GM18873 (cell line): ENCODE data around the gene DNMT1.

Experiments used
- ATAC-seq: cut with Tn5 transposase; IDR thresholded peaks from one replicate; pipeline ENCODE4 v1.9.1; 2021; ENCODE audit warnings: mild to moderate bottlenecking, moderate library complexity, moderate number of reproducible peaks; ENCODE audit not compliant: unreplicated experiment, low FRiP score

The DNMT1 gene

DNA sequence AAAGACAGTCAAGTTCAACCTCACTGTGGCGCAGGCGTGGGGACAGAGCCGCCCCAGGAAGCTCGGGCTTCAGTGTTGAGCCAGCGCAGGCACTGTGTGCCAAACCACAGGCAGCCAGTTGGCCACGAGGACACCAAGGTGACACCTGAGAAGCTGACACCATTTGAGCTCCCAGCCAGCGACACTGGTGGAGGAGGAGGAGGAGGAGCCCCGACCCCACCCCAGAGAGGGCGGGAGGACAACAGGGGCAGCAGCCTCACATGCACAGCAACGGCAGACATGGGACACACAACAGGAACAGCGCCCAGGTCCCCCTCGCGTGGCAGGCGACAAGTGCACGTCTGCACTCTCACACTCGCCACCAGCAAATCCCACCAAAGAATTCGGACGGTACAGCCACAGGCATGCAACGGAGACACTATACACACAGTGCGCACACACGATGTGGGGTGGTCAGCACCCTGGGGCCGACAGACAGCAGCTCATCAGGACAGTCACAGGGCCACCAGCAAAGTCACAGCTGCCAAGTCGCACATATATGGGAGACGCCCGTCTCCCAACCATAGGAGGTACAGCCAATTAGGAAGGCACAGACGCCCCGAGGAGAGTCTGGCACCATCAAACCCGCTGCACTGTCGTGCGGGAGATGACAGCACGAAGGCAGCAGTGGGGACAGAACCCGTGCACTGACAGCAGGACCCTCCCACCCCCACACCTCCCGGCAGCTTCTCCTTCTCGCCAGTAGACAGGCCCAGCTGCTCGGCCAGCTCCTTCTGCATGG lies 78.5 kb downstream of the DNMT1 start:
- ATAC-seq = no peak

DNA sequence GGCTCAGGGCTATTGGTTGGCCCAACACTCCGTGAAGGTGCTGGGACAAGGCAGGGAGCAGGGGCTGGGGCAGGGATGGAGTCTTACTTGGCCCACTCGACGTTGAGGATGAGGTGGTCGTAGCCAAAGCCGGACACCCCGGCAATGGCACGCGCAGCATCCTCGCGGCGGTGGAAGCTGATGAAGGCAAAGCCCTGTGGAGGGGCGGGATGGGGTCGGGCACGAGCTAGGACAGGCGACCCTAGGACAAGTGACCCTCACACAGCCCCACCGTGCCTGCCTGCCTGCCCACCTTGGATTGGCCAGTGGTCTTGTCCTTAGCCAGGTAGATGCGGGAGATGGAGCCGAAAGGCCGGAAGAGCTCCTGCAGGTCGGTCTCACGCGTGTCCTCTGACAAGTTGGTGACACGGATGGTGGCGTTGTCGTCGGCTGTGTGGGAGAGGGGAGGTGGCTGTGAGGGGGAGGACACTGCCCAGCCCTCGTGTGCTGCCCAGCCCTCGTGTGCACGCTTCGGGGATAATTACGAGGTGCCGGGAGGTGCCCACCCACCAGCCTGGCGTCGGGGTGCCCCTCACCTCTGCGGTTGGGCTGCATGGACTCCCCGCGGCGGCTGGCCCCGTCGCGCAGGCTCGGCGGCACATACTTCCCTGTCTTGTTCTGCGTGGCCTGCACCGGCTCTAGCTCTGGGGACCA lies 79.2 kb downstream of the DNMT1 start:
- no peak for ATAC-seq

DNA sequence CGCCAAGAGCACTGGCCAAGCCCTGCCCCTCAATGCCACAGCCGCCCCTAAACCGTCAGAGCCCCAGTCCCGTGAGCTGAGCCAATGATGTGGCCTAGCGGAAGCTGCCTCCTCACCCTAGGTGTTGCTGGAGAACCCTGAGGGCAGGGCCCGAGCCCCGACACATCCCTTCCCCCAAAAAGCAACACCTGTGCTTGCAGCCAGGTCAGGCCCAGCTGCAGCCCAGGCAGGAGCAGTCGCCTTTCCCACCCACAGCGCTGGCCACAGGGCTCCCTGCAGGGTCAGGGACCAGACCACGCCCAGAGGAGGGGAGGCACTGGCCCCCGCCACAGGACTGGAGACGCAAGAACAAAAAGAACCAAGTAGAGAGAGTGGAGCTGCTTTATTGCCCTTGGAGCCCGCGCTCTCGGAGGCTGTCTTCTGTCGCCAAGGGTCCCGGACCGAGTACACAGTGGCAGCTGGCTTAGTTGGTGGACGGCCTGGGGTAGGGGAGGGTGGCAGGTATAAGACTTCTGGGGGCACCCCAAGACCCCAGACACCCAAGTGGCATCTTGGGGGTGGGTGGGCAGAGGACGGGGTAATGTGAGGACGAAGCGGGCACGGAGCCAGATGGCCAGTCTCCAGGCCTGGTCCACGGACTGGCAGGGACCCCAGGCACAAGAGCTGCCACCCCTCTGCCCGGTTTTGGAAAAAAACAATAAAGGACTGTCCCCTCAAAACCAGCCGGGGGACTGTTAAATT lies 79.9 kb downstream of the DNMT1 start:
- ATAC-seq = no peak

DNA sequence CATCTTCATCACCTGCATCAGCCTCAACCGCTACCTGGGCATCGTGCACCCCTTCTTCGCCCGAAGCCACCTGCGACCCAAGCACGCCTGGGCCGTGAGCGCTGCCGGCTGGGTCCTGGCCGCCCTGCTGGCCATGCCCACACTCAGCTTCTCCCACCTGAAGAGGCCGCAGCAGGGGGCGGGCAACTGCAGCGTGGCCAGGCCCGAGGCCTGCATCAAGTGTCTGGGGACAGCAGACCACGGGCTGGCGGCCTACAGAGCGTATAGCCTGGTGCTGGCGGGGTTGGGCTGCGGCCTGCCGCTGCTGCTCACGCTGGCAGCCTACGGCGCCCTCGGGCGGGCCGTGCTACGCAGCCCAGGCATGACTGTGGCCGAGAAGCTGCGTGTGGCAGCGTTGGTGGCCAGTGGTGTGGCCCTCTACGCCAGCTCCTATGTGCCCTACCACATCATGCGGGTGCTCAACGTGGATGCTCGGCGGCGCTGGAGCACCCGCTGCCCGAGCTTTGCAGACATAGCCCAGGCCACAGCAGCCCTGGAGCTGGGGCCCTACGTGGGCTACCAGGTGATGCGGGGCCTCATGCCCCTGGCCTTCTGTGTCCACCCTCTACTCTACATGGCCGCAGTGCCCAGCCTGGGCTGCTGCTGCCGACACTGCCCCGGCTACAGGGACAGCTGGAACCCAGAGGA lies 80.6 kb downstream of the DNMT1 start:
- ATAC-seq = no peak

DNA sequence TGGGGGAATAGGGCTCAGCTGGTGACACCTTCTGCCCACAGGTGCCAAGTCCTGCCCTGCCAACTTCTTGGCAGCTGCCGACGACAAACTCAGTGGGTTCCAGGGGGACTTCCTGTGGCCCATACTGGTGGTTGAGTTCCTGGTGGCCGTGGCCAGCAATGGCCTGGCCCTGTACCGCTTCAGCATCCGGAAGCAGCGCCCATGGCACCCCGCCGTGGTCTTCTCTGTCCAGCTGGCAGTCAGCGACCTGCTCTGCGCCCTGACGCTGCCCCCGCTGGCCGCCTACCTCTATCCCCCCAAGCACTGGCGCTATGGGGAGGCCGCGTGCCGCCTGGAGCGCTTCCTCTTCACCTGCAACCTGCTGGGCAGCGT lies 81.2 kb downstream of the DNMT1 start:
- ATAC-seq = no peak

DNA sequence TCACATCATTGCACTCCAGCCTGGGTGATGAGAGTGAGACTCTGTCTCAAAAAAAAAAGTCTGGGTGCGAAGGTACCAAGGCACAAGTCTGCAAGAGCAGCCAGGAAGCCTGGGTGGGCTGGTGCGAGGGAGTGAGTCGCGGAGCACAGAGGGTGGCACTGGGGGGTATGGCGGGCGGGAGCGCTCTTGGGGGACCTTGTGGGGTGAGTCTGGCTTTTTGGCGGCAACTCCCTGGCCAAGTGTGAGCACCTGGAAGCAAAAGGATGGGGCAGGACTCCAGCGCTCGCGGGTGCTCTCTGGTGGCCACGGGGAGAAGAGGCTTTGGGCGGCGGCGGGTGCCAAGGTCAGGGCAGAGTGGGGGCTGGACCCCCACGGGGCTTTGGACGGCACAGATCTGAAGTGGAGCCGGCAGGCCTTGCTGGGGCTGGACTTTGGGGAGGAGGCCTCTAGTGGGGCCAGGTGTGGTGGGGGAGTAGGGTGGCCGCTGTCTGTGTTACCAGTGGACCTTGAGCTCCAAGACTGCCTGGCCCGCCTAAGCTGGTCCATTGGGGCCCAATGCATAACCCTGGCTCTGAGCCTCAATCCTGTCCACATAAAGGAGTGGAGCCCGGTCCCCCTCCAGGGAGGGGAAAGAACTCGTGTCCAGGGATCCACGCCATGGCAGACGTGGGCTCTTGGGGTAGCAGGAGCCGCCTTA lies 81.7 kb downstream of the DNMT1 start:
- ATAC-seq = no peak

DNA sequence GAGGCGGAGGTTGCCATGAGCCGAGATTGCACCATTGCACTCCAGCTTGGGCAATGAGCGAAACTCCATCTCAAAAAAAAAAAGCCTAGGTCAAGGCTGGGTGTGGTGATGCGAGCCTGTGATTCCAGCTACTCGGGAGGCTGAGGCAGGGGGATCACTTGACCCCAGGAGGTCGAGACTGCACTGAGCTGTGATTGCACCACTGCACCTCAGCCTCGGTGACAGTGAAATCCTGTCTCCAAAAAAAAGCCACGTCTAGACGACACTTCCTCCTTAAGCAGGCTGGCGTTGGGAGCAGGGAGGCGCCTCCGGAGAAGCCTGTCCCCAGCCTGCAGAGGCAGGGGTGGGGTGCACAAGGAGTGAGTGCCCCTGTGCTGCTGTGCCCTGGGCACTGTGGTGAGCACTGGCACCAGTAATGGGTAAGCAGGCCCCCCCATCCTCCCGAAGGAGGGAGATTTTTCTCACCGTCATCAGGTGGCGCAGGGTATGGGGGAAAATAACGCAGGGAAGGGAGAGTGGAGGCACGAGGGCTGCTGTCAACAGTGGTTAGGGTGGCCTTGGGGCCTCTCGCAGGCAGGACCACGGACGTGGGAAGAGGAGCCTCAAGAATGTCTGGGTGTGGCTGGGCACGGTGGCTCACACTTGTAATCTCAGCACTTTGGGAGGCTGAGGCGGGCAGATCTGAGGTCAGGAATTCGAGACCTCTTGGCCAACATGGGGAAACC lies 82.6 kb downstream of the DNMT1 start:
- no peak for ATAC-seq

DNA sequence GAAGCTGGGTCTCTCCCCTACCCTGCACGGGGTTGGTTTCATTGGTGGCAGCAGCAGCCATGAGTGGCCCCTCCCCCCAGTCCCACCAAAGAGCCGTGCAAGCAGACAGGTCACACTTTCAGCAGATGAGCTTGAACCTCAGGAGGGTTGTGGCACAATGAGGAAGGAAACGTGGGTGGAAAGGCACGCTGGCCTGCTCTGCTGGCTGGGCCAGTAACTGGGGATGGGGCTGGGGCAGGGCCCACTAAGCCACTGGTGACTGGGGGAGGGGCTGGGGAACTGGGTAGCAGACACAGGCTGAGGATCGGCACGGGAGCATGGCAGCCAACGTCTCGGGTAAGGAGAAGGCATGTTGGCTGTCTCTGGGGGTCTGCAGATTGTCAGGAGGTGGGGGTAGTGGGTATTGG lies 83.3 kb downstream of the DNMT1 start, which contains the start of gene P2RY11:
Gene P2RY11, plus strand, starts transcription at position 289 of the 407 bp plus-strand sequence. Its CDS starts 29 bp downstream, at position 318.
- no peak for ATAC-seq

DNA sequence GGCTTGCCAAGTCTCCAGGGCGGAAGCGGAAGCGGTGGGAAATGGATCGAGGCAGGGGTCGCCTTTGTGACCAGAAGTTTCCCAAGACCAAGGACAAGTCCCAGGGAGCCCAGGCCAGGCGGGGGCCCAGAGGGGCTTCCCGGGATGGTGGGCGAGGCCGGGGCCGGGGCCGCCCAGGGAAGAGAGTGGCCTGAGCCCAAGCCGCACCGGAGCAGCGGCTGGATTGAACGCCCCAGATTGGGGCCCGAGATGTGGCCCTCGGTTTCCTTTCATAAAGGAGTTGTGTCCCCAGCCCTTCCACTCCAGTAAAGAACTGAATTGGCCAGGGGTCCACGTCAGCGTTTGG lies 83.8 kb downstream of the DNMT1 start:
- ATAC-seq = no peak

DNA sequence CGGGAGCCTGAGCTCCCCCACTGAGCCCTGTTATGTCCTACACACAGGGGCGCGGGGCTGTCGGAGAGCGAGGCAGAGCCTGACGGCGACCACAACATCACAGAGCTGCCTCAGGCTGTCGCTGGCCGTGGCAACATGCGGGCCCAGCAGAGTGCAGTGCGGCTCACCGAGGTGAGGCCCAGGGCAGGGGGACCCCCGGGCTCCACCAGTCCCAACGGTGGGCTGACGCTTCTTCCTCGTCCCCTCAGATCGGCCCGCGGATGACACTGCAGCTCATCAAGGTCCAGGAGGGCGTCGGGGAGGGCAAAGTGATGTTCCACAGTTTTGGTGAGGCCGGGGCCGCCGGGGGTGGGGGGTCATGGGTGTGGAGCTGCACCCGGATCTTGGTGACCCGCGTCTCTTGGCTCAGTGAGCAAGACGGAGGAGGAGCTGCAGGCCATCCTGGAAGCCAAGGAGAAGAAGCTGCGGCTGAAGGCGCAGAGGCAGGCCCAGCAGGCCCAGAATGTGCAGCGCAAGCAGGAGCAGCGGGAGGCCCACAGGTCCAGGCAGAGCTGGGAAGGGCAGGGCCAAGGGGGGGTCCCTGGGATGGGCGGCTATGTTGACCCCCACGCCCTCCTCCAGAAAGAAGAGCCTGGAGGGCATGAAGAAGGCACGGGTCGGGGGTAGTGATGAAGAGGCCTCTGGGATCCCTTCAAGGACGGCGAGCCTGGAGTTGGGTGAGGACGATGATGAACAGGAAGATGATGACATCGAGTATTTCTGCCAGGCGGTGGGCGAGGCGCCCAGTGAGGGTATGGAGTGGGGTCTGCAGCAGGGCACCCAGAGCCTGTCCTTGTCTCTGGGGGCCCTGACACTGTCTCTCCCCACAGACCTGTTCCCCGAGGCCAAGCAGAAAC lies 84.4 kb downstream of the DNMT1 start:
- no peak for ATAC-seq

DNA sequence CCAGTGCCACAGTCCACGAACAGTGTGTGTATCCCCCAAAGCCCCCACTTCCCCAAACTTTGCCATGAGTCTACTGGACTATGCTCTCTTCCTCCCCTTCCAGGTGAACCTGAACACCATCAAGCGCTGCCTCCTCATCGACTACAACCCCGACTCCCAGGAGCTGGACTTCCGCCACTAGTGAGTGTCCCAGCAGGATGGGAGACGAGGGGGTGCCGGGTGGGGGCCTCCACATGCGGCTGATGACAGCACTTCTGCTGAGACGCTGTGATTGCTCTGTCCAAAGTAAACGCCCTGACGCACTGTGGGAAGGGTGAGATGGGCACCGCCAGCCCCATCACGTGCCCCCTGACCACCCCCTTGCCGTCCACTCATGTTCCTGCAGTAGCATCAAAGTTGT lies 85.2 kb downstream of the DNMT1 start:
- no peak for ATAC-seq

DNA sequence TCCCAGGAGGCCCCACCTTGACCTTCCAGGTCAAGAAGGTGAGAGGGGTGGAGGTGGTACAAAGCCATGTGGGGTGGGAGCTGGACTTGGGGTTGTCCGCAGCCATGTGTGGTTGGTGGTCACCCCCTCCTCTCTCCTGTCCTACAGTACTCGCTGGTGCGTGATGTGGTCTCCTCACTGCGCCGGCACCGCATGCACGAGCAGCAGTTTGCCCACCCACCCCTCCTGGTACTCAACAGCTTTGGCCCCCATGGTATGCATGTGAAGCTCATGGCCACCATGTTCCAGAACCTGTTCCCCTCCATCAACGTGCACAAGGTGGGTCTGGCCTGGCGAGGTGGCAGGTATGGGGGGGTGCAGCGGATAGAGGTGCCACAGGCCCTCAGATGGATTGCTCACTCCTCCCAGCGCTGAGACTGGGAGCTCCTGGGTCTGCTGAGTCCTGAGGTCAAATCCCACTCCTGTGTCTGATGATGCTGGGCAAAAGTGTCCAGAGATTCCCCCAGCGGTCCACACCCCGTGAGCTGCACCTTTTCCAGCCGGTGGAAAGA lies 86.9 kb downstream of the DNMT1 start:
- no peak for ATAC-seq

DNA sequence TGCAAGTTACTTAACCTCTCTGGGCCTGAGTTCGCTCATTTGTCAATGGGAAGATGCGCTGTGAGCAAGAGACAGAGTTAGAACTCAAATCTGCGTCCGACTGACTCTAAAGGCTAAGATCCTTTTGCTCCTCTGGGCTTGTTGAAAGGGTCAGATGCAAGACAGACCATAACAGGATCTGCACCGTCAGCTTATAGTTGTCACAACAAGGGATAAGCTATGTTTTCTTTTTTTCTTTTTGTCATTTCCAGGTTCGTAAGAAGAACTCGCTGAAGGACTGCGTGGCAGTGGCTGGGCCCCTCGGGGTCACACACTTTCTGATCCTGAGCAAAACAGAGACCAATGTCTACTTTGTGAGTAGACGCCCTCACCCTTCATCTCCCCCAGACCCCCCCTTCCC lies 87.5 kb downstream of the DNMT1 start:
- ATAC-seq = no peak

DNA sequence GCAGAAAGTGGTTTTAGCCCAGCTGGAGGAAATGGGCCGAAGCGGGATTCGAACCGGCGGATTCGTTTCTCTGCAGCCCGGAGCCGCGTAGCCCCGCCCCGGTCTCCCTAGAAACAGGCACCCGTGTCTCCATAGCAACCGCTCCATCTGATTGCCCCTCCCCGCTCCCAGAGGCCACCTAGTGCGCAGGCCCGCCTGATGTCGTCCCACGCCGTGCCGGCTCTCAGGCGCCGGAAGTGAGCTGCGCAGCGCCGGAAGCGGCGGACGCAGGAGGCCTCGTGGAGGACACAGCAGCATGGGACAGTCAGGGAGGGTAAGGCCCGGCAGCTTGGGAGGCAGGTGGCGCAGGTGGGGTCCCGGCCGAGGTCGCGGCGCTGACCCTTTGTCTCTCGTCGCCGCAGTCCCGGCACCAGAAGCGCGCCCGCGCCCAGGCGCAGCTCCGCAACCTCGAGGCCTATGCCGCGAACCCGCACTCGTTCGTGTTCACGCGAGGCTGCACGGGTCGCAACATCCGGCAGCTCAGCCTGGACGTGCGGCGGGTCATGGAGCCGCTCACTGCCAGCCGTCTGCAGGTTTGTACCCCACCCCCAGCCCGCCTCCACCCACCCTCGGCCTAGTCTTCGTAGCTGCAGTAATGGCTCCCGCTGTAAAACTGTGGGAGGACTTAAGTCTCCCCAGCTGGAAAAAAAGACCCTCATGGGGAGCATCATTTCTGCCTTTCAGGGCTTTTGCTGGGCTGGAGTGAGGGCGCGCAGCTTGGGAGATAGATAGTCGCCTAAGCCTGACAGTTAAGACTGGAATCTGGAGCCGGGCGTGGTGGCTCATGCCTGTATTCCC lies 88.4 kb downstream of the DNMT1 start, which contains the start of gene PPAN:
Gene PPAN, plus strand, starts transcription at position 263 of the 837 bp plus-strand sequence. Its CDS starts 33 bp downstream, at position 296.
- no peak for ATAC-seq

DNA sequence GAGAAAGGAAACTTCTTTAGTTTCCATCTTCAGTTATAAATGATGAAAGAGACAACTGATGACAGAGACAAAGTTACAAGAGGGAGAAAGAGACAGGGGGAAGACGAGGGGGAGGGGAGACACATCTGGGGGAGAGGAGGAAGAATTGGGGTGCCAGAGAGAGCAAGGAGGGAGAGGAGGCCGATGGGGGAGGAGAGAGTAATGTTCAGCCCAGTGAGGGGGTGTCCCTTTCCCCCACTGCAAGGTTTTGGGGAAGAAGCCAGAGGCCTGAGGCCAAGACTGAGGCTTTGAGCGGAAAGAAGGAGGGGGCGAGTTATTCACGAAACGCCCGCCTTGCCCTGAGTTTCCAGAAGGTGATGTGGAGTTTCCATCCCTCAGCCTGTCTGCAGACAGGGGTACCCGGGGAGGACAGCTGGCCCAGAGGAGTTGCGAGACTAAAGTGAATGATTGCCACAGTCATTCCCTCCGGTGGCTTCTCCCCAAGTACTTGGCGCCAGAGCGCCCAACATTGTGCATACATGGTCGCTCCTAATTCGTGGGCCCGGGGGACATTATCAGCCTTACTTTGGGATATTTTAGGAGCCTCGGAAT lies 89.1 kb downstream of the DNMT1 start:
- no peak for ATAC-seq

DNA sequence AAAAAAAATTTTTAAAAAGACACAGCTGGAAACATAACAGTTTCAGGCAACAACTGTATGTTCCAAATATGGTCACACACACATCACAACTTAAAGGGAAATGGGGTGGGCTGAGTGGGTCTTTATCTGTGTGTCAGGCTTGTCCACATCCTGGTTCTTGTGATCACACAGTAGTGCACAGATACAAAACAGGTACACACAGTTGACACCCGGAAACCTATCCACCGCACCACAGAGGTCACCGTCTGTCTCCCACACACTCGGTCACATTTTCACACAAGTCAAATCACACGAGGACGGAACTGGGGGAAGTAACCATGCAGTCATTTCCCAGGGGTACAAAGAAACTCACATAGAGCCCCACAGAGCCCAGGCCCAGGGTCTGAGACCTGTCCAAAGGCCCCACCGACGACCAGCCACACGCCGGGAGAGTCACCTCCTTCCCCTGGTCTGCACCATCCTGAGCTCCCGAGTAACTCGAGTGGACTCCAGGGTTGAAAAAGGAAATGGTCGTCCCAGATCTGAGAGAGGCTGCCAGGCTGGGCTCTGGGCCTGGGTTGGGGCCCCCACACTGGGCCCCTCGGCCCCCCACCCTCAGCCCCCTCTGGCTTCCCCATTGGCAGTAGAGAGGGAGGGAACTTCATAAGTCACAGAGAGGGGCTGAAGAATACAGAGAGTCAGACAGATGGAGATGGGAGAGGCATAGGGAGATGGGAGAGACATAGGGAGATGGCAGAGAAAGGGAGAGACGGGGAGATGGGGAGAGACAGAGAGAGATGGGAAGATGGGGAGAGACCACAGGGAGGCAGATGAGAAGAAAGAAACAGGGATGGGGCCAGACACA lies 89.9 kb downstream of the DNMT1 start:
- peak; percentile 37 for ATAC-seq
